HepG2 (cell line): ENCODE measurements around the gene STX8.

Source experiments
- ASH2L ChIP-seq: fragments of 300-600, 200-600 bp; sonication (generic); IDR thresholded peaks from 2 replicates; pipeline ENCODE4 v1.7.0; 2017; ENCODE audit warnings: low read depth, mild to moderate bottlenecking, moderate library complexity, mixed read lengths, low read length; ENCODE audit not compliant: insufficient read length
- CAMTA2 ChIP-seq: sonication (generic); formaldehyde crosslinking; IDR thresholded peaks from 2 replicates; pipeline ENCODE4 v1.4.0; 2020; ENCODE audit warnings: mild to moderate bottlenecking, missing genetic modification reagents, borderline replicate concordance
- EP300 ChIP-seq, 3 experiments: sonication (generic) in 1 of 3; formaldehyde crosslinking in 1 of 3; IDR thresholded peaks; 2 replicates each; pipeline versions ENCODE4 v1.5.1 to v1.6.1; 2011 to 2020; ENCODE audit warnings: low read depth in 2 of 3, low read length in 2 of 3, borderline replicate concordance in 1 of 3, improper control_type of control experiment in 1 of 3, mild to moderate bottlenecking in 1 of 3, missing genetic modification reagents in 1 of 3, moderate library complexity in 1 of 3
- HCFC1 ChIP-seq: fragments of 150-350 bp; IDR thresholded peaks from 2 replicates; pipeline ENCODE4 v1.6.1; 2014; ENCODE audit warnings: low read depth, low read length
- REST ChIP-seq, 2 experiments: IDR thresholded peaks; 2 replicates each; pipeline ENCODE4 v1.6.1; 2011 to 2012; ENCODE audit warnings: low read length in 2 of 2, borderline replicate concordance in 1 of 2, low read depth in 1 of 2, mild to moderate bottlenecking in 1 of 2, moderate library complexity in 1 of 2
- TAF1 ChIP-seq: sonication (generic); formaldehyde crosslinking; IDR thresholded peaks from 2 replicates; pipeline ENCODE4 v1.4.0; 2020; ENCODE audit warnings: missing genetic modification reagents
- ZNF232 ChIP-seq: sonication (generic); formaldehyde crosslinking; IDR thresholded peaks from 2 replicates; pipeline ENCODE4 v1.4.0; 2020; ENCODE audit warnings: missing genetic modification reagents, borderline replicate concordance
- ZNF326 ChIP-seq: sonication (generic); formaldehyde crosslinking; IDR thresholded peaks from 2 replicates; pipeline ENCODE4 v1.4.0; 2020; ENCODE audit warnings: missing genetic modification reagents, borderline replicate concordance
- TF ChIP-seq, protein P1 (sequence below), 2 experiments: sonication (generic) in 1 of 2; formaldehyde crosslinking in 1 of 2; IDR thresholded peaks; 2 replicates each; pipeline versions ENCODE4 v1.4.0 to v1.6.1; 2018 to 2020; ENCODE audit warnings: missing genetic modification reagents in 2 of 2, borderline replicate concordance in 1 of 2, low read depth in 1 of 2, mild to moderate bottlenecking in 1 of 2, missing biosample characterization in 1 of 2
- TF ChIP-seq, protein P2 (sequence below): sonication (generic); formaldehyde crosslinking; IDR thresholded peaks from 2 replicates; pipeline ENCODE4 v1.5.0; 2020; ENCODE audit warnings: mild to moderate bottlenecking, missing genetic modification reagents, moderate library complexity

DNA sequence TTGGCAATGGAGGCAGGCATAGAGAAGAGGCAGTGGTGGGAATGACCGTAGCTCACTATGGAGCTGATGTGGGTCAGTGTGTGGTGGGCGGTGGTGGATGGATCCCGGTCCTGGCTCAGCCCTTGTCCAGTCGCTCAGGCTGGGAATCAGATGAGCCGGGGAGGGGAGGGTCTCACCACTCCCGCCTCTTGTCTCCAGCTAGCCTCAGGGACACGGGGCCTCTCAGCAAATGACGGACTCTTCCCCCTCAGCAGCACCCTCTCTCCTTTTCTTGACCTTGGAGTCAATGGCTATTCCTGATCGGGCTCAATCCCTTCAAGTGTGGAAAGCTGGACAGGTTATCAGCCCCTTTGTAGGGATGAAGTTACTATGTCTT, 345.8 kb downstream of the STX8 start:
- TF ChIP-seq ZNF232 (CRISPR knock-in tag), result no peak
- TF ChIP-seq HCFC1, result no peak
- TF ChIP-seq CAMTA2 (CRISPR knock-in tag), result no peak
- TF ChIP-seq TAF1 (CRISPR knock-in tag), result no peak
- no peak for TF ChIP-seq EP300 (IDR thresholded peaks at IDR 0.05; ENCODE audit: low read depth in 2 of 2, low read length in 2 of 2)
- no peak for TF ChIP-seq EP300 (CRISPR knock-in tag; IDR thresholded peaks at IDR 0.05; ENCODE audit: borderline replicate concordance)
- no peak for TF ChIP-seq ZNF326 (CRISPR knock-in tag)
- TF ChIP-seq, protein P1, sequence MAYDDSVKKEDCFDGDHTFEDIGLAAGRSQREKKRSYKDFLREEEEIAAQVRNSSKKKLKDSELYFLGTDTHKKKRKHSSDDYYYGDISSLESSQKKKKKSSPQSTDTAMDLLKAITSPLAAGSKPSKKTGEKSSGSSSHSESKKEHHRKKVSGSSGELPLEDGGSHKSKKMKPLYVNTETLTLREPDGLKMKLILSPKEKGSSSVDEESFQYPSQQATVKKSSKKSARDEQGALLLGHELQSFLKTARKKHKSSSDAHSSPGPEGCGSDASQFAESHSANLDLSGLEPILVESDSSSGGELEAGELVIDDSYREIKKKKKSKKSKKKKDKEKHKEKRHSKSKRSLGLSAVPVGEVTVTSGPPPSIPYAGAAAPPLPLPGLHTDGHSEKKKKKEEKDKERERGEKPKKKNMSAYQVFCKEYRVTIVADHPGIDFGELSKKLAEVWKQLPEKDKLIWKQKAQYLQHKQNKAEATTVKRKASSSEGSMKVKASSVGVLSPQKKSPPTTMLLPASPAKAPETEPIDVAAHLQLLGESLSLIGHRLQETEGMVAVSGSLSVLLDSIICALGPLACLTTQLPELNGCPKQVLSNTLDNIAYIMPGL (CRISPR knock-in tag; IDR thresholded peaks at IDR 0.05; ENCODE audit: borderline replicate concordance in 1 of 2, low read depth in 1 of 2), result no peak
- TF ChIP-seq ASH2L, result no peak
- TF ChIP-seq REST (IDR thresholded peaks at IDR 0.05; ENCODE audit: borderline replicate concordance in 1 of 2, low read depth in 1 of 2, low read length in 2 of 2), result no peak
- TF ChIP-seq, protein P2, sequence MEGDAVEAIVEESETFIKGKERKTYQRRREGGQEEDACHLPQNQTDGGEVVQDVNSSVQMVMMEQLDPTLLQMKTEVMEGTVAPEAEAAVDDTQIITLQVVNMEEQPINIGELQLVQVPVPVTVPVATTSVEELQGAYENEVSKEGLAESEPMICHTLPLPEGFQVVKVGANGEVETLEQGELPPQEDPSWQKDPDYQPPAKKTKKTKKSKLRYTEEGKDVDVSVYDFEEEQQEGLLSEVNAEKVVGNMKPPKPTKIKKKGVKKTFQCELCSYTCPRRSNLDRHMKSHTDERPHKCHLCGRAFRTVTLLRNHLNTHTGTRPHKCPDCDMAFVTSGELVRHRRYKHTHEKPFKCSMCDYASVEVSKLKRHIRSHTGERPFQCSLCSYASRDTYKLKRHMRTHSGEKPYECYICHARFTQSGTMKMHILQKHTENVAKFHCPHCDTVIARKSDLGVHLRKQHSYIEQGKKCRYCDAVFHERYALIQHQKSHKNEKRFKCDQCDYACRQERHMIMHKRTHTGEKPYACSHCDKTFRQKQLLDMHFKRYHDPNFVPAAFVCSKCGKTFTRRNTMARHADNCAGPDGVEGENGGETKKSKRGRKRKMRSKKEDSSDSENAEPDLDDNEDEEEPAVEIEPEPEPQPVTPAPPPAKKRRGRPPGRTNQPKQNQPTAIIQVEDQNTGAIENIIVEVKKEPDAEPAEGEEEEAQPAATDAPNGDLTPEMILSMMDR (CRISPR knock-in tag), result no peak
